Fibroblast of upper back skin (primary cell): ENCODE data around the gene DUSP22.

Experiments
- DNase-seq: peaks from one replicate; pipeline ENCODE4 v3.0.0-alpha.2; 2013

DUSP22 gene

GRCh38 chr6:354631-355280 lies 62.5 kb downstream of the DUSP22 start:
- no peak for DNase-seq

DNA sequence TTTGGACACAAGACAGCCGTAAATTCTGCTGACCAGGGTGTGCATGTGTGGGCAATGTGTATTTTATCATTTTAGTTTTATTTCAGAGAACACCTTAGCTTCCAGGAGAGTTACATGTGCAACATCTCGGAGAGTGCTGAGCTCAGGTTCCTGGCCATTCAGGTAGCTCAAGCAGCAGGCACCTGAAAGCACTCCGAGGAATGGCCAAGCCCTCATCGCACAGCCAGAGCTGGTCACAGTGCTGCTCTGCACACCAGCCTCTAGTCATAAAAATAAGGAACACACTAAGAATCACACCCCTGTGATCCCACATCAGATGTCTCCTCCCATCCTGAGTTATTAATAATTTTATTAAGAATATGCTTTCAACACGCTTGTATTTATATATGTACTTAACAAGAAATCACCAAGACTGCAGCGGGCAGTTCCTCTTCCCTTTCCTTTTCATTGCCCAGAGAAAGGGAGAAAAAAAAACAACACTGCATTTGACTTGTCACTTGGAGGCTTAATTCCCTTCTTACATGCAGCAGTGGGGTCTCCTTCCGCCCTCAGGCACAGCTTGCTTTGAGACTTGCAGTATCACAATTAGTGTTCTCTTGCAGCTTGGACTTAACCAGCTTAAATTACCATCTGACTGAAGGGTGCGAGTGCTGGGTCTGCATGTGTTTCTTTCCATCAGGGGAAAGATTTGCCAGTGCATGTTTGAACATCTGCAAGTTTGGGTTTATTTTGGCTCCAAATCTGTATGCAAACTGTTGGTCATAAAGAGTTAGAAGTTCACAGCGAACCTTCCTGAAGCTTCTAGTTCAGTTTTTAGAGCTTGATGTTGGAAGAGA lies 63.3 kb downstream of the DUSP22 start:
- no peak for DNase-seq

DNA sequence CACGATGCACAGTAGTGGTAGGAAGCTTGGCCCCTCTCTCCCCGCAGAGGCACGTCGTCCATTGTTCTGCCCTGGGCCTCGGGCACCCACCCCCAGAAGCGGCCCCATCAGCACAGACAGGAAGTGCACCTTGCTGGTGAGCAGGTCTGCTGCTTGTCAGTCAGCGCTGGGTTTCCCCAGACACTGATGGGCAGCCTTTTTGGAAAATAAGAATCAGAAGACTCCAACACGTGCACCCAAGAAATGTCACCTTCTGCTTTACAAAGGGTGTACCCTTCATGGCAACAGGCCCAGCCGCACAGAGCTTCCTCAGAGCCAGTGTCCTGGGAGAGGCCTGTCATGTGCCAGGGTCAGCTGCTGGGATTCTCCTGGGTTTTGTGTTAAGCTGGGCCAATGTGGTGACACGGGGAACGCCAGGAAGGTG lies 64.6 kb downstream of the DUSP22 start:
- DNase-seq = no peak

DNA sequence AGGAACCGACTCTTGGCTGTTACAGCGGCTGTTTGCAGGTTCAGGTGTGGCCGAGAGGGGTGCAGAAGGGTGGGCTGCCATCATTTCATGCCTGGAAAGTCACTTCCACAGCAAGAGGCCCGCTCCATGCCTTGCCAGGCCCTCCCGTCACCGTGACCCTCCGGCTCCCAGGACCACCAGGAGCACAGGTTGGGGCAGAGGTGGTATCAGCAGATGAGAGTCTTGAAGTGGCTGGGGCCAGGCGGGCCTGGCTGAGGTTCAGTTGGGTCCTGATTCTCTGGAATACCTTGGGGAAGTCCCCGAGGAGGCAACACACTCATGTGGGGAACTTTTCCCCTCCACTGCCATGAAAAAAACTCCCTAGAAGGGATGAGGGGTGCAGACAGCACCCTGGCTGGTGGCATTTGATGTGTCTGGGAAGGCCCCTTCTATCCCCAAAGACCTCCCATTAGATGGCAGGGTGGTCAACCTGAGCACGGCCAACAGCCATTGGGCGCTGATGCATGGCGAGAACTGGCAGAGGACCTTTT lies 65.0 kb downstream of the DUSP22 start:
- no peak for DNase-seq

GRCh38 chr6:357791-358341 lies 65.6 kb downstream of the DUSP22 start:
- DNase-seq = no peak

DNA sequence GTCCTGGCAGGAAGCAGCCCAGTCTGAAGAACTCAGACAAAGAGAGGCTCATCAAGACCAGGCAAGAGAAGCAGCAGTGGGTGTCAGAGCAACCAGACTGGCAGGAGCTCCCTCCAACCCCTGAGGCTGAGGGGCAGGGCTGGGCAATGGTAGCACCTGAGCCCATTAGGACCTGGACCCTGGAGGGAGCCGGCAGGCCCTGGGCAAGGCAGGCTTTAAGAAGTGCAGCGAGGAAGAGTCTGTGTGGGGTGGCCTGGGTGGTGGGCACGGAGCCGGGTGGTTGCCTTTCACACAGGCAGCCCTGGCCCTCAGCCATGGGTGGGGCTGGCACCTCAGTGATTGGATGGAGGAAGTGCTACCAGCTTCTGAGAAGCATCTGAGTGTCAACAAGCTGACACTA lies 66.1 kb downstream of the DUSP22 start:
- no peak for DNase-seq

- no peak for DNase-seq
Measured at GRCh38 chr6:358847-359246, 66.6 kb downstream of the DUSP22 start.

GRCh38 chr6:359261-360035 lies 67.2 kb downstream of the DUSP22 start:
- no peak for DNase-seq

- no peak for DNase-seq
Measured at GRCh38 chr6:360349-360748, 68.1 kb downstream of the DUSP22 start.

DNA sequence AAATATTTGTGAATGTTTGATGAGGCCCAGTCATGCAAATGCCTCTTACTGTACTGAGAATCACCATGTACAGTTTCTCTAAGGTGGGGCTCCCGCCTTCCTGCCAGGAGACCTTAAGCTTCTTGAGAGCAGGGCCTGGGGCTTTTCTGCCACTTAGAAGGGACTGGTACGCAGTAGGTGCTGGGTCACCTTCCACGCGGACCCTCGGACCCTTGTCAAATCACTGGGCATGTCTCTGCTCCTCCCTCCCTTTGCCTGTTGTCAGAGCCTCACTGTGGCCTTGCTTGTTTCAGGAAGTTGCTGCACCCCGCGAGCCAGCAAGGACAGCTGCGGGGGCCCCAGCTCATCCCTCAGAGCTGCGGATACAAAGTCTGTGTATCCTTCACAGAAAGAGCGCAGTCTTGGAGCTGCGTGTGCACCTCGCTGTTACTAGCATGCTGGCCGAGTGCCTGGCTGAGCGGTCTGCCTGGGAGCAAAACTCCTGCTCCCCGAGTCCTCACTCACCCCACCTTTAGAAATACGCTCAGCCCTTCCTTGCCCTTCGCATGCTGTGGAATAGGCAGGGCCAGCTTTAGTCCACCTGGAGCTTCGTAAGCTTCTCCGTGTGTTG lies 68.6 kb downstream of the DUSP22 start:
- DNase-seq = no peak

GRCh38 chr6:361411-362132 lies 69.3 kb downstream of the DUSP22 start:
- no peak for DNase-seq

DNA sequence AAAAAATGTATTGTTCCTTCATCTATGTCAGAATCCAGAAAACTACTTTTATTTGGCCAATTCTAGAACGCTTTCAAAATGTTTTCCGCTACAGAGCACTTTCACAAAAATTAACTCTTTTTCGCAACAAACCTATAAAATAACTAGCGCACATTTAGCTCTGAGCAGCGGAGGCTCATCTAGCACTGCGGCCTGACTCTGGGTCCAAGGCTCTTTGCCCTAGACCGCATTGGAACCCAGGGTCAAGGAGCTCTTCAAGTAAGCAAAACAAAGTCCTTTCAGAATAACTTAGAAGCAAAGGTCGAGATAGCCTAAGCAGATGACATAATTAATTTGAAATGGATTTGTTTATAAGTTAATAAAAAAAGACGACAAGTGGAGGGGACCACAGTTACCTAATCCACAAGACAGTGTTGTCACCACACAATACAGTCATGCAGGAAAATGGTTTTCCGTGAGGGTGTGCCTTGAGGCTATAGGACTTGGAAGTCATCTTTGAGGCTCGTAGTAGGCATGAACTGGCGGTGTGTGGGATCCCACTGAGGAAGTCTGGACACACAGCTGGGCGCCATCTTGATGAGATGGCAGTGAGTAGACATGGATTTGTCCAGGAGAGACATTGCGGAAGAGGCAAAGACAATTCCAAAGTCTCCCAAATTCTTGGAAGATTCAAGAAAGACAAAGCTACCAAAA lies 70.1 kb downstream of the DUSP22 start:
- DNase-seq = no peak

- DNase-seq = no peak
Measured at GRCh38 chr6:362924-363249, 70.6 kb downstream of the DUSP22 start.

DNA sequence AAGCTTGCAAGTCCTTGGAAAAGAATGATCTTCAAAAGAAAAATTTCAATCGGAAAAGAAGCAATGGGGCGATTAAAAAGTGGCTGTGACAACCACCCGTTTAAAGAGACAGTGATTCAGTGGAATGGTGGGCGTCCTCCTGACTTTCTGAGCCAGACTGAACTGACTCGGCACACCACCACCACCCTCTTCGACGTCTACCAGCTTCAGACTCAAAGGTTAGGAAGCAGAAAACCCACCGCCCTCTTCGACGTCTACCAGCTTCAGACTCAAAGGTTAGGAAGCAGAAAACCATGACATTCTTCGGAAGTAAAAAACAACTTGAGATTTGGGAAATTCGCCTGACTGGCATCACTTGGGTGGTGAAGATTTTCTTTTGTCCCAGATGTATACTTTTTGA lies 71.0 kb downstream of the DUSP22 start:
- no peak for DNase-seq

DNA sequence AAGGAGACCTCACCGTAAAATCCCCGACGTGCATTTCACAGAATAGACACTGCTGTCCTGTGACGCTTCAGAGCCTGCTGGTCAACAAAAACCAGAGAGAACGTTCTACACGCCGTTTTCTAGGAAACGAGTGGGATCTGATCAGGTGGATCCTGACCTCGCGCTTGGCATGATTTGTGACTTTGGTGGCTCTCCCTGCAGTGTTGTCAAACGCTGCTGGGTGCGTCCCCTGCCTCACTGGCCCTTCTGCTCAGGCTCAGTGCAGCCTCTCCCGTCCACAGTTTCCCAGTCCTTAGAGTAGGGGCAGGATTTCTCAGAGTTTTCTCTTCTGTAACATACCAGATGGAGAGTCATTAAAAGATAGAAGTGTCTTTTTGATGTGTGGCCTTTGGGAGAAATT lies 71.6 kb downstream of the DUSP22 start:
- DNase-seq = no peak

DNA sequence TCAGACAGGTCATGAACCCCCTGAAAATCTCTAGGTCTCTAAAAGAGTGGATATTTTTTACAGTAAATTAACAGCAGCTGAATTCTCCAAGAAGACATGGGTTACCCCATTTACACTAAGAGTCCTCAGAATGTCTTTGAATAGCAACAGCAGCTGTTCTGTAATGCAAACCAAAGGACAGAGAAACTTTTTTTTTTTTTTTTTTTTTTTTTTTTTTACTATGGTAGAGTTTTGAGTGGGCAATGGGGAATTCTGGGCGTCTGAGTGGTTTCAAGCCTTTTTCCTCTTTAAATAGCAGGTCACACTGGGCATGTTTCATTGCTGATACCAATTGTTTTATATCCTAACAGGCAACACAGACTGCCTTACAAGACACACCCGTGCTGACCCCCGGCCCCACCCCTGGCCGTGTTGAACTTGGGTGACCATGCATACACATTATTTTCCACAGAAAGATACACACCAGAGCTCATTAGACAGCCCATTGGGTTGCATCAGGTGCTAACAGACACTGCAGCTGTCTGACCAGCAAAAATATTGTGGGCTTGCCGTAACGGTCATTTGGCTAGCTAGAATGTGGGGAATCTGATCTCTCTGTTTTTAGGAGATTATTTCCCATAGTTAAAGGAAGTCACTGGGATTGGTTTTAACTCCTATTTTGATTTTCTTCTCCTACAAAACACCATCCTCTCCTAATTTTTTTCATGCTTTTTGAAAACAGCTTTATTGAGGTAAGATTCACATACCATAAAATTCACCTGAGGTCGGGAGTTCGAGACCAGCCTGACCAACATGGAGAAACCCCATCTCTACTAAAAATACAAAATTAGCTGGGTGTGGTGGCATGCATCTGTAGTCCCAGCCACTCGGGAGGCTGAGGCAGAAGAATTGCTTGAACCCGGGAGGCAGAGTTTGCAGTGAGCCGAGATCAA lies 72.6 kb downstream of the DUSP22 start:
- no peak for DNase-seq

GRCh38 chr6:365835-366234 lies 73.5 kb downstream of the DUSP22 start:
- DNase-seq = no peak

DNA sequence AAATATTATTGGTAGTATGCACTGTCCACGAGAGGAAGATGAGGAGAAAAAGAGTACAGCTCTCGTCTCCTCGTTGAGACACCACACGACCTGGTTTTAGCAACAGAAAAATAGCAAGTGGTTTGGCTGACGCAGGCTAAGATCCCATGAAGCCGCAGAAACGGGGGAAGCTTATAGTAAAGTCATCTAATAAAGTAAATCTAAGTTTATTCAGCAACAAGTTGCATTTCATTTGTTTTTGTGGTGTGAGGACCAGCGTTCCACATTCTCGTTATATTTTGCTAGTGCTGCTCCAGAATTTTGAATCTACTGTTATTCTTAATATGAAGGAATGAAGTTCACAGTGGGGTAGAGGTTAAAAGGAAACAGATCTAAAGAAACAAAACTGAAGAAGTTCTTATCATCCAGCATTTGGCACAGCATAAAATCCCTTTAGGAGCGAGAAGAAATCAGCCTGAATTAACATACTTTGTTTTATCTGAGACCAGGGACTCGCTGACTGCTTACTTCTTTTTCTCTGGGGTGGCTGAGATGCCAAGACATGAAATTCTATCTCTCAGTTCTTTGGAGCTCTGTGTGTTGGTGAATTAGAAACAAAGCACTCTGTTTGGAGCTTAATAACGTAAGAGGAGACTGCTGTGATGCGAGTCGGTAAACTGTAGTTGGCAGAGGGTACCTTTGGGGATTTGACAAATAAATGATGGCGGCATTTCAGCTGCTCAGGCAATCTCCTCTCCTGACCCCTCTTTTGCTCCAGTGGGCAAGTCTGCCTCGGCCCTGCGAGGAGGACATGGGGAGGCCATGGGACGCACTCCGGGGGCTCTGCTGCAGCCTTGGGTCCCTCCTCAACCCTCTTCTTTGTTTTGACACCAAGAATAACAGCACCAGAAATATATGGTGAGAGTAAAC lies 74.4 kb downstream of the DUSP22 start:
- DNase-seq = no peak

DNA sequence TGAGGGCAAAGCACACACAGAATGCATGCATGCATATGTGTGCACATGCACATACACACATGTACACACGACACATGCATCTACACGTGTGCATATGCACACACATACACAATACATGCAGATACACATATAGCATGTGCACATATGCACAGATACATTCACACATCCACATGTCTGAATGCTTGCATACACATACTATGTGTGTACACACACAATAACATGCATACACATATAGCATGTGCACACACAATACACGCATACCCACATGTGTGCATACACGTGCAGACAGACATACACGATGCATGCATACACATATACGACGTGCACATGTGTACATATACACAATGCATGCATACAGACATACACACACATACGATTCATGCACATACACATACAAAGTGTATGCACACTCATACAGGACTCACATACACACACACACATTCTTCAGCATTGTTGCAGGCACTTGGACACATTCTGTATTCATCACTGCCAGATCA lies 75.1 kb downstream of the DUSP22 start:
- no peak for DNase-seq
